T-helper 17 cell (primary cell): Measurements from ENCODE around the gene GDPD2. TPM values are rescaled to one million over a fixed set of nuclear protein-coding genes. Genes with fewer than 3 reads are reported as not detected.
A peak's percentile ranks its signal among the peaks of the same experiment; 100 is the strongest.

Experiments used
- ATAC-seq: fragments of 150-1000 bp; cut with Tn5 transposase; 2 replicates; pipeline ENCODE4 v1.10.0; 2021; ENCODE audit warnings: mild to moderate bottlenecking, moderate library complexity
- DNase-seq, 3 donors: peaks; one replicate each; pipeline versions ENCODE4 v3.0.0 to v3.0.0-alpha.2; 2020 to 2021
- H3K9me3 ChIP-seq: one replicate; pipeline ENCODE4 v1.7.0; 2013; ENCODE audit warnings: low read length, mild to moderate bottlenecking; ENCODE audit not compliant: control insufficient read depth, poor library complexity, severe bottlenecking
- H3K27ac Mint-ChIP-seq: one replicate; pipeline ENCODE4 v1.8.0; 2022; ENCODE audit warnings: mild to moderate bottlenecking, moderate library complexity, mixed read lengths
- H3K27me3 Mint-ChIP-seq: one replicate; pipeline ENCODE4 v1.8.0; 2022; ENCODE audit warnings: mixed read lengths
- H3K36me3 Mint-ChIP-seq: one replicate; pipeline ENCODE4 v1.8.0; 2022; ENCODE audit warnings: low read depth, mixed read lengths
- H3K4me1 Mint-ChIP-seq: one replicate; pipeline ENCODE4 v1.8.0; 2022; ENCODE audit warnings: mild to moderate bottlenecking, mixed read lengths
- H3K4me3 Mint-ChIP-seq: one replicate; pipeline ENCODE4 v1.8.0; 2022; ENCODE audit warnings: mild to moderate bottlenecking, moderate library complexity, mixed read lengths
- total RNA-seq, 4 donors: library from RNA in 2 of 4; stranded (reverse) in 2 of 4; gene quantifications; one replicate each; pipeline ENCODE4 v1.2.3 and lab custom pipeline; 2022 to 2026

GDPD2 gene
- total RNA-seq, 2 donors from 2014 or later, result not detected

GRCh38 chrX:70466968-70467367 lies 43.9 kb downstream of the GDPD2 start:
- Mint-ChIP-seq H3K4me3 (no peak overlapping the region), H3K36me3 (no peaks in the 10 kb centered on the region), H3K27me3 (no peaks in the 10 kb centered on the region), H3K4me1 (peaks cover 9% of the 10 kb centered on the region), H3K27ac (no peak overlapping the region)
- ATAC-seq (no peak), DNase-seq (no peak)
- H3K9me3 ChIP-seq, result no peaks in the 10 kb centered on the region

- no peak overlapping the region for H3K4me3 Mint-ChIP-seq
- no peak overlapping the region for H3K27ac Mint-ChIP-seq
- H3K4me1 Mint-ChIP-seq, result peaks cover 12% of the 10 kb centered on the region
- no peaks in the 10 kb centered on the region for H3K9me3 ChIP-seq
- DNase-seq, result no peak
- no peaks in the 10 kb centered on the region for H3K36me3 Mint-ChIP-seq
- no peak for ATAC-seq
- H3K27me3 Mint-ChIP-seq, result no peaks in the 10 kb centered on the region
Measured at GRCh38 chrX:70468709-70469108, 45.6 kb downstream of the GDPD2 start.

- no peaks in the 10 kb centered on the region for H3K9me3 ChIP-seq
- Mint-ChIP-seq H3K27ac (no peak overlapping the region), H3K27me3 (no peaks in the 10 kb centered on the region), H3K4me3 (no peak overlapping the region), H3K4me1 (peaks cover 18% of the 10 kb centered on the region), H3K36me3 (peaks cover 3% of the 10 kb centered on the region)
- no peak for DNase-seq
- peak; percentile 42 for ATAC-seq
Measured at GRCh38 chrX:70470850-70471289, 47.8 kb downstream of the GDPD2 start.

DNA sequence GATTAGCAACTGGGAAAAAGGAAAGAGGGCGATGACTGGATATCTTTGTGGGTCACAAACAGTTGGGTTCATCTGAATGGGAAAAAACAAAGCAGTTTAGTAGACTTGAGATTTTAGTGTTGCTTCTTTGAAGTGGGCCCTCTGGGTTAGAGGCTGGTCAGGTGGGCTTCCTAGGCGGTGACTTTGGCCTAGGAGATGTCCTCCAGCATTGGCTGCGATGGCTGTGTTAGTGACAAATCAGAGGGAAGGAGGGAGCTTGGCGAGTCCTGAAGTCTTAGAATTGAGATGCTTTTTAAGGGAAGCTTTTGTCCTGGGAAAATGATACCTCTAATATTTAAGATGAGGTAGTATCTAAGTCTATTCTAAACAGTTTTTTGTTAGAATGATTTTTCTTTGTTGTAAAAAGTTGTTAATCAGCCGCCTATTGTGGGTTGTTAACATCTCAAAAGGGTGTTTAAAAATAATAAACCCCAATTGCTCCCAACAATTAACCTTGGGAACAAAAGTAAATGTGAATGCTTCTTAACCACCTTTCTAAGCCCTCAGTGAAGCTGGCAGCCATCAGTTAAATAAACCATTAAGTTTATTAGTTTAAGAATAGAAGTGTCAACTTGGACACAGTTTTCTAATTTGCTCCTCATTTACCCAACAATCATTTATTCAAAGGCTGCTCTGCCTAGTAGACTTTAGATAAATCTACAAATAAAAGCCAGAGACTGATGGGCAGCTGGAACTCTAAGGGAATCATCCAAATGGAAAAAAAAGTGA lies 53.2 kb downstream of the GDPD2 start:
- Mint-ChIP-seq H3K27ac (no peak overlapping the region), H3K4me1 (peaks cover 13% of the 10 kb centered on the region), H3K4me3 (no peak overlapping the region), H3K27me3 (no peaks in the 10 kb centered on the region), H3K36me3 (peaks cover 3% of the 10 kb centered on the region)
- ATAC-seq (no peak), DNase-seq (no peak)
- H3K9me3 ChIP-seq, result no peaks in the 10 kb centered on the region

DNA sequence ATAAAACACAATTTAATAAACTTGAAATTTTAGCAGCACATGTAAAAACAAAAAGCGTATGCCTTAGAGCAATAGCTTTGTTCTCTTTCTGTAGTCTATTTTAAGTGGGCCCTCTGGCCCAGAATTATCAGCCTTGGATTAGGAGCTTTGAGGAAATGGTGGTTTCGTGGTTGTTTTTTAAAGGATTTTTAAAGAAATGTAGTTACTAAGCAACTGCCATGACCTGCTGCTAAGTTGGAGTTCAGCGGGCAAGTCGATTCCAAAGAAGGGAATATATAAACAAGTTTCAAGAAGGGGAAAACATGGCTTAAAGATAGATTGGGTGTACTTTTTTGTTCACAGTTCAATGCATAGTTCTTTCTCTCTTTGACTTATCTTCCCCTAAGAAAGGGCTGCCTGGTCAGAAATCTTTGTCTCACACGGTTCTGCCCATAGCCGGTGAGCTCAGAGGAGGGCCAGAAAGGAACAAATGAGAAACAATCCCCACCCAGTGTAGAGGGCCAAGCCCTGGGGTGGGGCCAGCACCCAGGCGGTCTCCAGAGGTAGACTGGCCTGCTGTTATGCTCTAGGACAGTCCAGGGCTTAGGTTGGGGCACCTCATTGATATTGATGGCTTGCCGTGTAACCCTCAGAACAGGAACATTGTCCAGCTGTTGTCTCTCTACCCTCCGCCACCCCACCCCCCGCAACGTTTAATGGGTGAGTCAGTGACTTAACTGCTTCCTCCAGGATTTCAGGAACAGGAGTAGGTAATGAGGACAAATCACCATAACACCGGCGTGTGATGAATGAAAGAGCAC lies 54.0 kb downstream of the GDPD2 start:
- H3K27me3 Mint-ChIP-seq, result no peaks in the 10 kb centered on the region
- no peak for ATAC-seq

DNA sequence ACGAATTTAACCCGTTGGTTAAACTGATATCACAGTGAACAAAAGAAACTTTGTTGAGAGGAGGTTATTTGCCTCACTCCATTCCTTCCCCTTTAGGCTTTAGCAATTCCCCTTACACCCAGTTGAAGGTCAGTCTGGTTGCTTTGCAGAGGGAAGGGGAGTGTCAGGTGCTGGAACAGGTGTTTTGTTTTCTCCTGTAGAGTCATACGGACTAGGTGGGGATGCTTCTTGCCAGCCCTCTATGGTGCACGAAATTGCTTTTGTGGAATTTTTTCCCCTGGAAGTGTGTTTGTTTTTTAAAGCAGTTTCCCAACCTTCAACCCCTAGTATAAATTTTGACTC lies 54.6 kb downstream of the GDPD2 start:
- no peaks in the 10 kb centered on the region for H3K9me3 ChIP-seq
- no peak for DNase-seq
- no peak for ATAC-seq
- Mint-ChIP-seq H3K4me1 (peaks cover 14% of the 10 kb centered on the region), H3K36me3 (peaks cover 7% of the 10 kb centered on the region), H3K27ac (no peak overlapping the region), H3K4me3 (no peak overlapping the region), H3K27me3 (no peaks in the 10 kb centered on the region)

More for the DNA sequence above, 54.0 kb downstream of the GDPD2 start:
- DNase-seq, result no peak
- Mint-ChIP-seq H3K4me1 (peaks cover 14% of the 10 kb centered on the region), H3K27ac (no peak overlapping the region), H3K4me3 (no peak overlapping the region), H3K36me3 (peaks cover 7% of the 10 kb centered on the region)
- no peaks in the 10 kb centered on the region for H3K9me3 ChIP-seq

- no peak for ATAC-seq
- DNase-seq, result no peak
- Mint-ChIP-seq H3K27ac (no peak overlapping the region), H3K4me1 (peaks cover 11% of the 10 kb centered on the region), H3K36me3 (peaks cover 7% of the 10 kb centered on the region), H3K4me3 (no peak overlapping the region), H3K27me3 (no peaks in the 10 kb centered on the region)
- H3K9me3 ChIP-seq, result no peaks in the 10 kb centered on the region
Measured at GRCh38 chrX:70478526-70479245, 55.6 kb downstream of the GDPD2 start.

GRCh38 chrX:70479247-70479921 lies 56.3 kb downstream of the GDPD2 start:
- no peaks in the 10 kb centered on the region for H3K9me3 ChIP-seq
- peaks cover 4% of the 10 kb centered on the region for H3K36me3 Mint-ChIP-seq
- DNase-seq, result no peak
- H3K27me3 Mint-ChIP-seq, result no peaks in the 10 kb centered on the region
- no peak overlapping the region for H3K27ac Mint-ChIP-seq
- no peak overlapping the region for H3K4me3 Mint-ChIP-seq
- peaks cover 6% of the 10 kb centered on the region for H3K4me1 Mint-ChIP-seq
- ATAC-seq, result no peak

- H3K4me1 Mint-ChIP-seq, result peaks cover 6% of the 10 kb centered on the region
- no peak for ATAC-seq
Measured at GRCh38 chrX:70479922-70480659, 57.0 kb downstream of the GDPD2 start.

DNA sequence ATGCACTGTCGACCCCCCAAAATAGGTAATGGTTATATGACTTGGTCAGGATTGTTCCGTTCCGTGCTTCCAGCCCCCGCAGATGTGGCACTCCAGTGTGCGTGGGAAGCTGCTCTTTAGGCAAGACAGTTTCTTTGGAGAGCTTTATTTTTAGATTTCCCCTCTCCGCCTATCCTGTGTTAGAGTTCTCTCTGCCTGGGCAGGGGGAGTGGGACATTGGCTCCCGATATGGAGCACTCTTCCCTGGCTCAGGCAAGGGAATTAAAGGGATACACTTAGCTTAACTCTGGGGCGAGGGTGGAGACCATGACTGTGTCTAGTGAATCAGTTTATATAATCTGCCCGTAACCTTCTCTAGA lies 57.5 kb downstream of the GDPD2 start:
- DNase-seq, result no peak
- H3K27me3 Mint-ChIP-seq, result no peaks in the 10 kb centered on the region
- no peak overlapping the region for H3K27ac Mint-ChIP-seq
- H3K9me3 ChIP-seq, result no peaks in the 10 kb centered on the region
- no peak overlapping the region for H3K4me3 Mint-ChIP-seq
- no peak for ATAC-seq
- peaks cover 4% of the 10 kb centered on the region for H3K36me3 Mint-ChIP-seq
- peaks cover 6% of the 10 kb centered on the region for H3K4me1 Mint-ChIP-seq

More at GRCh38 chrX:70479922-70480659, 57.0 kb downstream of the GDPD2 start:
- Mint-ChIP-seq H3K27me3 (no peaks in the 10 kb centered on the region), H3K36me3 (peaks cover 4% of the 10 kb centered on the region), H3K27ac (no peak overlapping the region), H3K4me3 (no peak overlapping the region)
- DNase-seq, result no peak
- no peaks in the 10 kb centered on the region for H3K9me3 ChIP-seq

DNA sequence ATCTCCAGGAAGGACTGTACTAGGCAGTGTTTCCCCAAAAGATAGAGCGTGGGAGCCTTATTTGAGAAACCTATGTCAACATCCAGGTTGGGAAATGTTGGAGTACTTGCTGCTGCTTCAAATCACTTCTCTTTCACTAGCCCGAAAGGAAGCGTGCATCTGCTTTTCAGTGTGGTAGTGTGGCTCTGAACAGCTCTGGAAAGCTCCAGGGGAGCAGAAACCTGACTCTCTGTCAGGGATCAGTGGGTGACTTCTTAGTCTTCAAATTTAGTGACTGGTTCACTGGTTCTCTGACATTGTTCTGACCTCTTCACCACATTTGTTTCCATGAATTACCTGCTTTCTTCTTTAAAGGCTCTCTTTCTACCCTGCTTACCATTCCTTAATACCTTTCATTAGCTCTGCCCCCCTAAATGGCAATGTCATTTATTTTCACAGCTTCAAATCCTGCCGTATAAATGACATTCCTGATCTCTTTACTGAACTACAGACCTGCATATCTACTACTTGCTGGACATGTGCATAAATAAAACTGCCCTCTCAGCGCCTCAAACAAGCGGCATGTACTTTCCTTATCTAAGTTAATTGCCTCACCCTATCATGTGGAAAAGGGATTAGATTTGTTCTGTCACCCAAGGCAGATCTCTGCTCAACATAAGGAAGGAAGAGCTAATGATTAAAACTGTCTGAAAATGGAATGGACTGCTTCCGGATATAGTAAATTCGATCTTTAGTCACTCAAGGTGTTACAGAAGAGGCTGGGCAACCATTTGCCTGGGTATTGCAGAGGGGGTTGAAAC lies 58.6 kb downstream of the GDPD2 start:
- peak overlapping the region; percentile 29 for H3K27ac Mint-ChIP-seq
- H3K4me3 Mint-ChIP-seq, result no peak overlapping the region
- DNase-seq, result no peak
- H3K36me3 Mint-ChIP-seq, result peaks cover 4% of the 10 kb centered on the region
- no peaks in the 10 kb centered on the region for H3K27me3 Mint-ChIP-seq
- no peak for ATAC-seq
- no peaks in the 10 kb centered on the region for H3K9me3 ChIP-seq
- H3K4me1 Mint-ChIP-seq, result peaks cover 6% of the 10 kb centered on the region

GRCh38 chrX:70482300-70482699 lies 59.2 kb downstream of the GDPD2 start:
- Mint-ChIP-seq H3K4me3 (no peak overlapping the region), H3K36me3 (peaks cover 4% of the 10 kb centered on the region), H3K27ac (no peak overlapping the region), H3K4me1 (peaks cover 6% of the 10 kb centered on the region), H3K27me3 (no peaks in the 10 kb centered on the region)
- ATAC-seq (no peak), DNase-seq (no peak)
- H3K9me3 ChIP-seq, result no peaks in the 10 kb centered on the region
